Activated CD4-positive, alpha-beta memory T cell treated with anti-CD3 and anti-CD28 coated beads, Interleukin-2, amount 10 ng/mL, durations not matched to agents 7 days and 5 days (primary cell): ENCODE data around the gene ATG2A. TPM values are rescaled to one million over a fixed set of nuclear protein-coding genes. Genes with fewer than 3 reads are reported as not detected.

Source experiments
- CTCF ChIA-PET: fragments of 350-600 bp; sonication (Branson Sonifier 250); formaldehyde crosslinking; loops from one replicate; lab custom pipeline; 2021; ENCODE audit warnings: antibody characterized with exemption, inconsistent platforms; lab: Charles Lee
- POLR2A ChIA-PET: fragments of 350-600 bp; sonication (Branson Sonifier 250); formaldehyde crosslinking; loops from one replicate; lab custom pipeline; 2021; ENCODE audit warnings: antibody characterized with exemption; lab: Charles Lee
- DNase-seq: peaks from one replicate; pipeline ENCODE4 v3.0.0-alpha.2; 2020
- H3K27ac Mint-ChIP-seq: one replicate; pipeline ENCODE4 v1.8.0; 2021; ENCODE audit warnings: mild to moderate bottlenecking, mixed read lengths
- H3K27me3 Mint-ChIP-seq: one replicate; pipeline ENCODE4 v1.8.0; 2021; ENCODE audit warnings: mixed read lengths
- H3K36me3 Mint-ChIP-seq: one replicate; pipeline ENCODE4 v1.8.0; 2021; ENCODE audit warnings: low read depth, mixed read lengths
- H3K4me1 Mint-ChIP-seq: one replicate; pipeline ENCODE4 v1.8.0; 2021; ENCODE audit warnings: mixed read lengths
- H3K4me3 Mint-ChIP-seq: one replicate; pipeline ENCODE4 v1.8.0; 2021; ENCODE audit warnings: mild to moderate bottlenecking, mixed read lengths
- H3K9me3 Mint-ChIP-seq: one replicate; pipeline ENCODE4 v1.8.0; 2021; ENCODE audit warnings: mixed read lengths
- total RNA-seq, 2 experiments: library from RNA; stranded (reverse); gene quantifications; one replicate each; pipeline ENCODE4 v1.2.3, GENCODE V29; 2021

The ATG2A gene
- total RNA-seq, 2 experiments from 2014 or later: 37.4 to 40.7 TPM

DNA sequence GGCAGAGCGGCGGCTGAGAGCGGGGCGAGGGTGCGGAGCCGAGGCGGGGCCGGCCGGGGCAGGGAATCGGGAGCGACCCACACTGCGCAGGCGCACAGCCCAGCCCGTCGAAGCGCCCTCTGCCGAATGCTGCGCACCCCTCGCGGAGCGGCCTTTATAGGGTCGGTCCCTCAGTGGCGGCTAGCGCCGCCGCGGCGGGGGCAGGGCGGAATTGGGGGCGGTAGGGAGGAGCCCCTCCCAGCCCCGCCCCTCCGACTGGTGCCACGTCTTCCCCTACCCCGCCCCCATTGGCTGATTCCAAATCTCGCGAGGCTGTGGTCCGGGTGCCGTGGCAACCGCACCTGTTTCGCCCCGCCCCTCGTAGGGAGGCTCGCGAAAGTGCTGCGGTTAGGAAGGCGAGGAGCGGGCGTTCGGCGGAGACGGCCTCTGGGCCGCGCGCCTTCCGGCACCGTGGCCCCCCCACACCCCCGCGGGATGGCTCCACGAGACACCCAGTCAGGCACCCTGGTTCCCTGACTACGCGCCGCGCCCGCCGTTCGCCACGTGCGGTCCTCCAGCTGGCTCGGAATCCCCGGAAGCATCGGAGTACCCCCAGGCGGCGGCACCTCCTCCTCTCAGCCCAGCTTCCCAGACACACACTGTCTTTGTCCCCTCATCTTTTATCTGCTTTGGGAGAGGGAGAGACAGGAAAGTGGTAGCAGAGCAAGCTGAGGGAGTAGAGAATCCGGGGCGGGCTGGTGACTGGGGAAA is 38.3 kb downstream of the ATG2A start, which contains the start of gene EHD1:
Gene EHD1 (minus strand): TSS at position 128 of the 750 bp plus-strand sequence. CDS start 157 bp downstream, outside the sequence.
- DNase-seq: peak; percentile 100
- no peaks in the 10 kb centered on the region for H3K27me3 Mint-ChIP-seq
- POLR2A ChIA-PET: interaction anchor here (0.8 to 25.5 kb wide), 11 partner anchors 9 to 624 kb away, joined by 3 to 1068 read pairs (median 4); partner anchors contain the start of genes ATG2A, CDC42BPG, FAU and PPP2R5B
- CTCF ChIA-PET: interaction anchor here (1.1 to 30.2 kb wide), 4 partner anchors 9 to 136 kb away, joined by 3 to 957 read pairs (median 10); partner anchors contain the start of genes ARL2 and CDC42BPG
- H3K27ac Mint-ChIP-seq: peak within 1 kb of the TSS; percentile 91
- peaks cover 40% of the 10 kb centered on the region for H3K36me3 Mint-ChIP-seq
- no peaks in the 10 kb centered on the region for H3K9me3 Mint-ChIP-seq
- H3K4me3 Mint-ChIP-seq: peak within 1 kb of the TSS; percentile 94
- H3K4me1 Mint-ChIP-seq: peaks cover 55% of the 10 kb centered on the region

DNA sequence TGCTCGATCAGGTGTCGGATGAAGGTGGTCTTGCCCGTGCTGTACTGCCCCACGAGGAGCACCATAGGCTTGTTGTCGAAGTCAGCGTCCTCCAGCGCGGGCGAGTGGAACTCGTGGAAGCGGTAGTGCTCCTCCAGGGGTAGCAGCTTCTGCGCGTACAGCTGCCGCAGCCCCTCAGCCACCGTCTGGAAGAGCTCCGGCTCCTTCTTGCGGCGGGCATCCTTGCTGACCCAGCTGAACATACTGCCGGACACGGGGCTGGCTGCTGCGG is 38.9 kb downstream of the ATG2A start:
- Mint-ChIP-seq H3K36me3 (peaks cover 44% of the 10 kb centered on the region), H3K27ac (peak overlapping the region; percentile 91), H3K27me3 (no peaks in the 10 kb centered on the region), H3K9me3 (no peaks in the 10 kb centered on the region), H3K4me3 (peak overlapping the region; percentile 94), H3K4me1 (peaks cover 59% of the 10 kb centered on the region)
- ChIA-PET POLR2A (interaction anchor here (0.8 to 25.5 kb wide), 10 partner anchors 7 to 624 kb away, joined by 3 to 1068 read pairs (median 4); partner anchors contain the start of genes ATG2A, CDC42BPG, FAU and PPP2R5B), CTCF (interaction anchor here (2.5 to 30.2 kb wide), 2 partner anchors 10 to 23 kb away, joined by 17 to 957 read pairs; partner anchors contain the start of gene CDC42BPG)
- no peak for DNase-seq

DNA sequence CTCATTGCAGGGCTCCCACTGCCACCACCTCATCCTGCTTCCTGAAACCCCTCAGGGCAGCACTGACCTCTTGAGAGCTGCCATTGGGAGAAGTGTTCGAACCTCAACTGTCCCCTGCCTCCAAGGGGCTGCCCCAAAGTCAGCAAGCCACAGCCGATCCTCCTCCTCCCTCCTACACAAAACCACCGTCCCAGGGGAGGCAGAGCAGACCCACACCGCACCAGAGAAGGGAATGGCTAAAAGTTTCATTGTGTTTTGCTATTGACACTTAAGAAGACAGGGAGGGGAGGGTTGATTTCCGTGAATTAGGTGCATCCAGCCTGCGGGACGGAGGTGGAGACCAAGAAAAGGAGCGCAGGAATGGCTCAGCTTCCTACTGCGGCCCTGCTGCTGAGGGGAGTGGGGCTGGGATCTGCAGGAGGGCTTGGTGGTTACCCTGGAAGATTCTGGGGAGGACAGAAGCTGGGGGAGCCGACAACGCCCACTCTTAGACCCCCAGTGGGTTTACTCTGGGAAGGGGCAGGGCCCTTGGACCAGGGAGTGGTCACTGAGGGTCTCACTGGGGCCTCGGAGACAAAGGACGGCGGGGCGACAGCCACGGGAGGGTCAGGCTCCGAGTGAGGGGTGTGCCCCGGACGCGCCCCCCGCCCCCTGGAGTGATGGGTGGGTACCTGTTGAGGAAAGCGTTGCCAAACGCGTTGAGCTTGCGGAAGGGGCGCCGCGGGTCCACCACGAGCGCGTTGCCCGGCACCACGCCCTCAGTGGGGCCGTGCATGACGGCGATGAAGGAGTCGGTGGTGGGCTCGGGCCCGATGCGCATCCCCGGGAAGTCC is 39.4 kb downstream of the ATG2A start:
- CTCF ChIA-PET: interaction anchor here (0.7 to 30.2 kb wide), 4 partner anchors 8 to 22 kb away, joined by 3 to 957 read pairs (median 20); partner anchors contain the start of gene CDC42BPG
- Mint-ChIP-seq H3K27me3 (no peaks in the 10 kb centered on the region), H3K27ac (peak overlapping the region; percentile 91), H3K36me3 (peaks cover 49% of the 10 kb centered on the region), H3K4me3 (peak overlapping the region; percentile 94), H3K9me3 (no peaks in the 10 kb centered on the region), H3K4me1 (peaks cover 64% of the 10 kb centered on the region)
- DNase-seq: no peak
- POLR2A ChIA-PET: interaction anchor here (0.7 to 25.5 kb wide), 14 partner anchors 8 to 625 kb away, joined by 3 to 1068 read pairs (median 4); partner anchors contain the start of genes ARL2, ATG2A, CDC42BPG and FAU

GRCh38 chr11:64876835-64877341 is 40.1 kb downstream of the ATG2A start:
- H3K36me3 Mint-ChIP-seq: peaks cover 53% of the 10 kb centered on the region
- H3K27ac Mint-ChIP-seq: peak overlapping the region; percentile 91
- H3K4me1 Mint-ChIP-seq: peaks cover 70% of the 10 kb centered on the region
- peak overlapping the region; percentile 94 for H3K4me3 Mint-ChIP-seq
- H3K9me3 Mint-ChIP-seq: no peaks in the 10 kb centered on the region
- H3K27me3 Mint-ChIP-seq: no peaks in the 10 kb centered on the region
- ChIA-PET CTCF (interaction anchor here (0.7 to 30.2 kb wide), 3 partner anchors 9 to 21 kb away, joined by 3 to 957 read pairs (median 22); partner anchors contain the start of gene CDC42BPG), POLR2A (interaction anchor here (0.7 to 25.5 kb wide), 8 partner anchors 8 to 623 kb away, joined by 3 to 1068 read pairs (median 6); partner anchors contain the start of genes ARL2, CDC42BPG, MALAT1 and PPP2R5B)
- no peak for DNase-seq

DNA sequence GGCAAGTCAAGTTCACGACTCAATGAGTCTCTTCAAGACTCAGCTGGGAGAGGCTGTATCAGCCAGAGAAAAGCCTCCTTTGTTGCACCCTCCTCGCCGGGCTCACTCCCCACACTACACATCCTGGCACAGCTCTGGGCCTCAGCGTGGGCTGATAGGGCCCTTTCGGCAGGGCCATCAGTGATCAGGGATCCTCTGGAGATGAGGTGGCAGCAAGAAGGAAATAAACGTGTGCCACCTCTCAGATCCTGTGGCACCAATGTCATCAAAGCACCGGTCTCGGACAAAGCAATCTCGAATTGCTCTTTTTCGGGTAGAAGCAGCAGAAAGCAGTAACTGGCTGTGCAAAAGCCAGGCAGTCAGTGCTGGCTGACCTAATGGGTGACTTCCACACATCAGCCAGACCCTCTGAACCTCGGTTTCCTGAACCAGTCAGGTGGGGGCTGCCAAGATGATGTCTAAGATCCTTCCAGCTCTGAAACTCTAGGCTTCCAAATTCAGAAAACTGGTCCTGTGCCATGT is 40.7 kb downstream of the ATG2A start:
- H3K4me1 Mint-ChIP-seq: peaks cover 73% of the 10 kb centered on the region
- no peak for DNase-seq
- peak overlapping the region; percentile 94 for H3K4me3 Mint-ChIP-seq
- H3K27ac Mint-ChIP-seq: peak overlapping the region; percentile 91
- peaks cover 59% of the 10 kb centered on the region for H3K36me3 Mint-ChIP-seq
- no peaks in the 10 kb centered on the region for H3K27me3 Mint-ChIP-seq
- H3K9me3 Mint-ChIP-seq: no peaks in the 10 kb centered on the region
- ChIA-PET POLR2A (interaction anchor here (1.1 to 25.5 kb wide), 6 partner anchors 9 to 983 kb away, joined by 3 to 1068 read pairs (median 4); partner anchors contain the start of genes CDC42BPG, PPP2R5B and ZNHIT2), CTCF (interaction anchor here (4.2 to 30.2 kb wide), 2 partner anchors 12 to 21 kb away, joined by 22 to 957 read pairs; partner anchors contain the start of gene CDC42BPG)

DNA sequence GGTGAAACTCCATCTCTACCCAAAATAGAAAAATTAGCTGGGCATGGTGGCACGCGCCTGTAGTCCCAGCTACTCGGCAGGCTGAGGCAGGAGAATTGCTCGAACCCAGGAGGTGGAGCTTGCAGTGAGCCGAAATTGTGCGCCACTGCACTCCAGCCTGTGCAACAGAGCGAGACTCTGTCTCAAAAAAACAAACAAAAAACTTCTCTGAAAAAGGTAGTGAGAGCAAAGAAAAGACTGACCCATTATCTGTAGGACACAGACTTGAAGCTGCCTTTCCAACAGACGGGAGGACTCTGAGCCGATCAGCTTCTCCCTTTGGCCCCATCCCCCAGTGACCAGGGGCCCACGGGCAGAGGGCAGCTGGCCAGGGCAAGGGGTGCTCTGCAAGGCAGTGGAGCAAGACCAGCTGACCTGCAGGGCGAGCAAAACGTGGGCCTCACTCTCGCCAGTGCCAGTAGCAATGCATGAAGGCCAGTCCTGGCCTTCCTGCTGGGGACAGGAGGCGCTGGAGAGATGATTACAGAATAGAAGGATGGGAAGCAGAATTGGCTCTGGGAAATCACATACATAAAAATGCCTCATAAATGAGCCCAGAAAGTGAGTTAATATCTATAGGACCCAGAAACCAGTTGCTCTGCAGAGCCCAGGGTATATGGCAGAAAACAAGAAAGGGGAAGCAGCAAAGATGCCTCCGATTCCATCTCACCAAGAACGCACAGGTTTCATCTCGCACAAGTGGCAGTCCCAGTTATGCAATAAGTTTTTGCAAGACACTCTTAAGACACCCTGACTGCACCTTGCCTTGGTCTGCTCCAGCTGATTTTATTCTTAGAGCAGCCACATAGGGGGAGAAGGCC is 41.4 kb downstream of the ATG2A start:
- Mint-ChIP-seq H3K4me1 (peaks cover 72% of the 10 kb centered on the region), H3K27ac (peak overlapping the region; percentile 91), H3K36me3 (peaks cover 61% of the 10 kb centered on the region), H3K9me3 (no peaks in the 10 kb centered on the region), H3K4me3 (peak overlapping the region; percentile 94), H3K27me3 (no peaks in the 10 kb centered on the region)
- no peak for DNase-seq
- ChIA-PET CTCF (interaction anchor here (0.7 to 30.2 kb wide), 3 partner anchors 13 to 139 kb away, joined by 3 to 957 read pairs (median 22); partner anchors contain the start of gene CDC42BPG), POLR2A (interaction anchor here (0.8 to 25.5 kb wide), 10 partner anchors 8 to 984 kb away, joined by 3 to 1068 read pairs (median 3); partner anchors contain the start of genes CDC42BPG, PPP2R5B and ZNHIT2)

- Mint-ChIP-seq H3K27ac (peak overlapping the region; percentile 91), H3K9me3 (no peaks in the 10 kb centered on the region), H3K4me3 (peak overlapping the region; percentile 94), H3K4me1 (peaks cover 72% of the 10 kb centered on the region), H3K36me3 (peaks cover 67% of the 10 kb centered on the region), H3K27me3 (no peaks in the 10 kb centered on the region)
- CTCF ChIA-PET: interaction anchor here (0.7 to 30.2 kb wide), 5 partner anchors 9 to 140 kb away, joined by 3 to 957 read pairs (median 3); partner anchors contain the start of gene CDC42BPG
- POLR2A ChIA-PET: interaction anchor here (0.8 to 25.5 kb wide), 7 partner anchors 9 to 985 kb away, joined by 3 to 1068 read pairs (median 3); partner anchors contain the start of genes CDC42BPG and PPP2R5B
- DNase-seq: peak; percentile 67
Measured at GRCh38 chr11:64874308-64875240, 42.4 kb downstream of the ATG2A start.

- POLR2A ChIA-PET: interaction anchor here (25.5 kb wide), 1 partner anchor 16 kb away, joined by 1068 read pairs; the partner anchor contains the start of gene CDC42BPG
- CTCF ChIA-PET: interaction anchor here (0.7 to 30.2 kb wide), 3 partner anchors 13 to 17 kb away, joined by 3 to 957 read pairs (median 4); partner anchors contain the start of gene CDC42BPG
- Mint-ChIP-seq H3K27me3 (no peaks in the 10 kb centered on the region), H3K4me1 (peaks cover 80% of the 10 kb centered on the region), H3K36me3 (peaks cover 79% of the 10 kb centered on the region), H3K4me3 (peak overlapping the region; percentile 28), H3K27ac (peak overlapping the region; percentile 59), H3K9me3 (no peaks in the 10 kb centered on the region)
- no peak for DNase-seq
Measured at GRCh38 chr11:64872790-64873488, 44.1 kb downstream of the ATG2A start.

GRCh38 chr11:64871492-64871891 is 45.5 kb downstream of the ATG2A start:
- Mint-ChIP-seq H3K4me1 (peaks cover 85% of the 10 kb centered on the region), H3K27me3 (no peaks in the 10 kb centered on the region), H3K9me3 (no peaks in the 10 kb centered on the region), H3K4me3 (peak overlapping the region; percentile 65), H3K27ac (peak overlapping the region; percentile 86), H3K36me3 (peaks cover 74% of the 10 kb centered on the region)
- ChIA-PET CTCF (interaction anchor here (30.2 kb wide), 1 partner anchor 16 kb away, joined by 957 read pairs; the partner anchor contains the start of gene CDC42BPG), POLR2A (interaction anchor here (25.5 kb wide), 1 partner anchor 14 kb away, joined by 1068 read pairs; the partner anchor contains the start of gene CDC42BPG)
- DNase-seq: no peak
